Gastroesophageal sphincter (tissue), 3 donors: ENCODE results near the gene NOP10.

Experiments used
- POLR2A ChIP-seq, 2 donors: fragments of 450-650 bp; IDR thresholded peaks; one replicate each; pipeline ENCODE4 v1.6.1; 2017; ENCODE audit warnings: antibody characterized with exemption in 2 of 2, mild to moderate bottlenecking in 2 of 2, moderate library complexity in 1 of 2
- TF ChIP-seq, protein P1 (sequence below), 4 experiments: fragments of 200-600 bp in 2 of 4; fragments of 450-650 bp in 2 of 4; sonication (generic) in 1 of 4; IDR thresholded peaks; one replicate each; pipeline ENCODE4 v1.5.1; 2017 to 2019; ENCODE audit warnings: antibody characterized with exemption in 4 of 4, mild to moderate bottlenecking in 2 of 4, moderate library complexity in 2 of 4

DNA sequence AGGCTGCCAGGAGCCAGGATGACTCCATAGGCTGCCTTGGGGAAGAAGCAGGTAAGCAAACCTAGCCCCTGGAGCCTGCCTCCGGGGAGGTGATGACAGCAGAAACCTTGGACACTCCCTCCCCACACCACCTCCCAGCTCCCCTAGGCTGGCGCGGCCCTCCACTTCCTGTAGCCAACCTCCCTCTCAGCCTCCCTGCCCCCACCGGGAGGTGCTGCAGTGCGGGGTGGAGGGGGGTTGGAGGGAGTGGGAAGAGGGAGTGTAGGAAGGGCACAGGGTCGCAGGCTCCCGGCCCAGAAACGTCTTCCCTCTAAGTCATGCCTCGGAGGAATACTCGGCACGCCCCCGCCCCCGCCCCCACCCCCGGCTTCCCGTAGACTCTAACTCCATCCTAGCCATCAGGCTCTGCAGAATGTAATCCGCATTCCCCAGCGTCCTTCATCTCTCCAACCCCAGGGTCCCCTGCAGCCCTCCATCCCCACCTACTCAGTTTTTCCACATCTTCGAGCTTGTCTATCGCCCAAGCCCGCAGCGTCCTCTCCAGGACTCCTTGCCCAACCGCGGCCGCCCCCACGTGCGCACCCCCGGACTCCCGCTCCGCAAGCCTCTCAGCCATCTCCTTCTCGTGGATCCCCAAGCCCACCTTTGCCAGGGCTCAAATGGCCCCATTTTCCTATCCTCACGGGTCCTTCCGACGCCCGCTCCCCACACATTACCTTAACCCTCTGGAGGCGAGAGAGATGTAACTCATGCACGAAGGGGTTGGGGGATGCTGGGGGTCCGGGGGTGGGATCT is 23.5 kb upstream of the NOP10 start:
- TF ChIP-seq, protein P1, sequence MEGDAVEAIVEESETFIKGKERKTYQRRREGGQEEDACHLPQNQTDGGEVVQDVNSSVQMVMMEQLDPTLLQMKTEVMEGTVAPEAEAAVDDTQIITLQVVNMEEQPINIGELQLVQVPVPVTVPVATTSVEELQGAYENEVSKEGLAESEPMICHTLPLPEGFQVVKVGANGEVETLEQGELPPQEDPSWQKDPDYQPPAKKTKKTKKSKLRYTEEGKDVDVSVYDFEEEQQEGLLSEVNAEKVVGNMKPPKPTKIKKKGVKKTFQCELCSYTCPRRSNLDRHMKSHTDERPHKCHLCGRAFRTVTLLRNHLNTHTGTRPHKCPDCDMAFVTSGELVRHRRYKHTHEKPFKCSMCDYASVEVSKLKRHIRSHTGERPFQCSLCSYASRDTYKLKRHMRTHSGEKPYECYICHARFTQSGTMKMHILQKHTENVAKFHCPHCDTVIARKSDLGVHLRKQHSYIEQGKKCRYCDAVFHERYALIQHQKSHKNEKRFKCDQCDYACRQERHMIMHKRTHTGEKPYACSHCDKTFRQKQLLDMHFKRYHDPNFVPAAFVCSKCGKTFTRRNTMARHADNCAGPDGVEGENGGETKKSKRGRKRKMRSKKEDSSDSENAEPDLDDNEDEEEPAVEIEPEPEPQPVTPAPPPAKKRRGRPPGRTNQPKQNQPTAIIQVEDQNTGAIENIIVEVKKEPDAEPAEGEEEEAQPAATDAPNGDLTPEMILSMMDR (IDR thresholded peaks at IDR 0.05): no peak
- no peak for TF ChIP-seq POLR2A (IDR thresholded peaks at IDR 0.05)
